ENCODE measurements around the gene ARHGAP18.

GRCh38 chr6:129605967-129606366 lies 104.0 kb downstream of the ARHGAP18 start:
- TF ChIP-seq HDGF (IDR thresholded peaks at IDR 0.05; ENCODE audit: borderline replicate concordance) (no peak), L3MBTL2 (conservative IDR thresholded peaks at IDR 0.05) (no peak), ELF4 (IDR thresholded peaks at IDR 0.05) (no peak), SP1 (IDR thresholded peaks at IDR 0.05) (no peak), LEF1 (IDR thresholded peaks at IDR 0.05; ENCODE audit: borderline replicate concordance) (no peak), FOXK2 (IDR thresholded peaks at IDR 0.05) (no peak), PKNOX1 (IDR thresholded peaks at IDR 0.05) (no peak), FOXA1 (IDR thresholded peaks at IDR 0.05) (no peak), BHLHE40 (IDR thresholded peaks at IDR 0.05; ENCODE audit: borderline replicate concordance) (no peak), SUZ12 (IDR thresholded peaks at IDR 0.05) (no peak)
